ENCODE data around the gene CRABP2. TPM values are rescaled to one million over a fixed set of nuclear protein-coding genes. Genes with fewer than 3 reads are reported as not detected.

Gene CRABP2
- total and polyA plus RNA-seq, 12 donors = 0.25 to 2.7 (median 1.3) TPM; not detected in 1

- TF ChIP-seq CTCF (IDR thresholded peaks at IDR 0.05) = no peak
- DNase-seq (no peak), ATAC-seq (no peak)
- Histone ChIP-seq H3K27ac (no peak overlapping the region), H3K36me3 (no peaks in the 10 kb centered on the region), H3K4me1 (peaks cover 43 to 68% (median 63%) of the 10 kb centered on the region in 9 donors), H3K9me3 (no peaks in the 10 kb centered on the region), H3K27me3 (peaks cover 0 to 43% (median 28%) of the 10 kb centered on the region in 7 donors), H3K4me3 (no peak overlapping the region)
- intact Hi-C loops (cut with DNase I) = loop anchor here in 5 of 10 donors (2.0 to 10.0 kb wide), 5 partner anchors 20 to 274 kb away; no protein-coding TSS in a partner anchor
- 90% methylated on average over 14 of the region's 14 CpGs for WGBS, 2 donors
Measured at GRCh38 chr1:156658496-156658895, 46.9 kb downstream of the CRABP2 start.

GRCh38 chr1:156657741-156658319 lies 47.6 kb downstream of the CRABP2 start:
- DNase-seq = no peak
- Histone ChIP-seq H3K9me3 (no peaks in the 10 kb centered on the region), H3K4me3 (peak overlapping the region in 6 of 10 donors; percentile 33 to 52 (median 43)), H3K4me1 (peaks cover 37 to 62% (median 56%) of the 10 kb centered on the region in 9 donors), H3K27ac (no peak overlapping the region), H3K36me3 (no peaks in the 10 kb centered on the region), H3K27me3 (peaks cover 0 to 45% (median 35%) of the 10 kb centered on the region in 7 donors)
- TF ChIP-seq CTCF (IDR thresholded peaks at IDR 0.05) = peak in 3 of 9 donors; percentile 2 to 45 (median 9)
- no peak for ATAC-seq
- intact Hi-C loops (cut with DNase I) = loop anchor here (1.0 to 10.0 kb wide), 9 partner anchors 21 to 273 kb away; no protein-coding TSS in a partner anchor
- 18 to 19% methylated on average over 15 of the region's 15 CpGs for WGBS, 2 donors

GRCh38 chr1:156656806-156657740 lies 48.3 kb downstream of the CRABP2 start:
- intact Hi-C loops (cut with DNase I) = loop anchor here (1.0 to 10.0 kb wide), 8 partner anchors 30 to 272 kb away; no protein-coding TSS in a partner anchor
- Histone ChIP-seq H3K27ac (peak overlapping the region in 1 of 10 donors; percentile 30), H3K9me3 (no peaks in the 10 kb centered on the region), H3K36me3 (no peaks in the 10 kb centered on the region), H3K27me3 (peaks cover 0 to 52% (median 38%) of the 10 kb centered on the region in 7 donors), H3K4me3 (peak overlapping the region in 9 of 10 donors; percentile 17 to 52 (median 37)), H3K4me1 (peaks cover 31 to 54% (median 49%) of the 10 kb centered on the region in 9 donors)
- WGBS, 2 donors = 1% methylated on average over 54 of the region's 54 CpGs
- ATAC-seq (peak in 7 of 8 donors; percentile 15 to 51 (median 37)), DNase-seq (peak; percentile 77 to 86)
- peak; percentile 96 to 99 (median 98) for TF ChIP-seq CTCF (IDR thresholded peaks at IDR 0.05)

GRCh38 chr1:156655904-156656516 lies 49.4 kb downstream of the CRABP2 start:
- DNase-seq (no peak), ATAC-seq (no peak)
- H3K27me3 ChIP-seq = peaks cover 0 to 61% (median 38%) of the 10 kb centered on the region in 7 donors
- no peak for TF ChIP-seq CTCF (IDR thresholded peaks at IDR 0.05)
- intact Hi-C loops (cut with DNase I) = loop anchor here in 9 of 10 donors (1.0 to 10.0 kb wide), 7 partner anchors 29 to 271 kb away; no protein-coding TSS in a partner anchor
- 63 to 65% methylated on average over 9 of the region's 9 CpGs for WGBS, 2 donors
- H3K36me3 ChIP-seq = no peaks in the 10 kb centered on the region
- H3K4me1 ChIP-seq = peaks cover 22 to 43% (median 38%) of the 10 kb centered on the region in 9 donors
- H3K9me3 ChIP-seq = no peaks in the 10 kb centered on the region
- H3K4me3 ChIP-seq = no peak overlapping the region
- no peak overlapping the region for H3K27ac ChIP-seq

All from heart right ventricle (tissue), 16 donors.